ENCODE results near the gene PCDHB7. TPM values are rescaled to one million over a fixed set of nuclear protein-coding genes. Genes with fewer than 3 reads are reported as not detected.
"Not testable (repeated sequence)": the region's sequence is repeated elsewhere in the genome, so short reads cannot be mapped to it uniquely, and the experiment has no call there.

The PCDHB7 gene
- total RNA-seq, 1 donor from 2014 or later, result 0.40 TPM

DNA sequence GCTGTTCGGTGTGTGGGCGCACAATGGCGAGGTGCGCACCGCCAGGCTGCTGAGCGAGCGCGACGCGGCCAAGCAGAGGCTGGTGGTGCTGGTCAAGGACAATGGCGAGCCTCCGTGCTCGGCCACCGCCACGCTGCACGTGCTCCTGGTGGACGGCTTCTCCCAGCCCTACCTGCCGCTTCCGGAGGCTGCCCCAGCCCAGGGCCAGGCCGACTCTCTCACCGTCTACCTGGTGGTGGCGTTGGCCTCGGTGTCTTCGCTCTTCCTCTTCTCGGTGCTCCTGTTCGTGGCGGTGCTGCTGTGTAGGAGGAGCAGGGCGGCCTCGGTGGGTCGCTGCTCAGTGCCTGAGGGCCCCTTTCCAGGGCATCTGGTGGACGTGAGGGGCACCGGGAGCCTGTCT, 7.4 kb downstream of the PCDHB7 start:
- not testable (repeated sequence) for DNase-seq (ENCODE audit: low read depth, low spot score)

DNA sequence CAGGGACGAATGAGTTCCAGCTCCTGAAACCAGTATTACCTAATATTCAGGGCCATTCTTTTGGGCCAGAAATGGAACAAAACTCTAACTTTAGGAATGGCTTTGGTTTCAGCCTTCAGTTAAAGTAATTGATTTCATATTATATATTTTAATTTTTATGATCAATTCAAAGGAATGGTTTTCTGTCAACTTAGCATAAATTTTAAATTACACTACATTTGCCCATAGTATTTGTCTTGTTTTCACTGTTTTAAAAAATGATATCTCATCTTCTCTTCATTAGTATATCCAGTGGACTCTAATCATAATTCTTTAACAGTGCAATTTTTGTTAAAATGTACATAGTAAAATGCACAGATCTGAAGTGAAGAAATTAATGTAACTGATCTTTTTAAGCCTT, 7.9 kb downstream of the PCDHB7 start:
- no peak for DNase-seq (ENCODE audit: low read depth, low spot score)

DNA sequence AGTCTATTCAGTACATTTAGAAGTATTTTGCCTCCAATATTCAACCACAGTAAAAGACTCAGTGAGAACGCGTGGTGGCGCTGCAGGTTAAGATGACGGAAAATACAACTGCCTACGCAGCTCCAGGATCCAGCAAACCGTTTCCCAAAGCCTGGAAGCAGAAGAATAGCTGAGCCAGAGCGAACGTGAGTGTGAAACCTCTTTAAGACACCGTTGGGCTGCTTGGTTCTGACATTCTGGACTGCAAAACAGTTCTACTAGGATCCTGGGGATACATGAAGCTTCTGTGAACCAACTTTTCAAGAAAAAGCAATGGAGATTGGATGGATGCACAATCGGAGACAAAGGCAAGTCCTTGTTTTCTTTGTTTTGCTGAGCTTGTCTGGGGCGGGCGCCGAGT, 9.8 kb downstream of the PCDHB7 start, which contains the start of gene PCDHB16:
Gene PCDHB16, plus strand, starts transcription at position 140 of the 400 bp plus-strand sequence. Its CDS starts 173 bp downstream, at position 313.
- no peak for DNase-seq (ENCODE audit: low read depth, low spot score)

DNA sequence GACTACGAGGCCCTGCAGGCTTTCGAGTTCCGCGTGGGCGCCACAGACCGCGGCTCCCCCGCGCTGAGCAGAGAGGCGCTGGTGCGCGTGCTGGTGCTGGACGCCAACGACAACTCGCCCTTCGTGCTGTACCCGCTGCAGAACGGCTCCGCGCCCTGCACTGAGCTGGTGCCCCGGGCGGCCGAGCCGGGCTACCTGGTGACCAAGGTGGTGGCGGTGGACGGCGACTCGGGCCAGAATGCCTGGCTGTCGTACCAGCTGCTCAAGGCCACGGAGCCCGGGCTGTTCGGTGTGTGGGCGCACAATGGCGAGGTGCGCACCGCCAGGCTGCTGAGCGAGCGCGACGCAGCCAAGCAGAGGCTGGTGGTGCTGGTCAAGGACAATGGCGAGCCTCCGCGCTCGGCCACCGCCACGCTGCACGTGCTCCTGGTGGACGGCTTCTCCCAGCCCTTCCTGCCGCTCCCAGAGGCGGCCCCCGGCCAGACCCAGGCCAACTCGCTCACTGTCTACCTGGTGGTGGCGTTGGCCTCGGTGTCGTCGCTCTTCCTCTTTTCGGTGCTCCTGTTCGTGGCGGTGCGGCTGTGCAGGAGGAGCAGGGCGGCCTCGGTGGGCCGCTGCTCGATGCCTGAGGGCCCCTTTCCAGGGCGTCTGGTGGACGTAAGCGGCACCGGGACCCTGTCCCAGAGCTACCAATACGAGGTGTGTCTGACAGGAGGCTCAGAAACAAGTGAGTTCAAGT, 11.8 kb downstream of the PCDHB7 start:
- not testable (repeated sequence) for DNase-seq (ENCODE audit: low read depth, low spot score)

DNA sequence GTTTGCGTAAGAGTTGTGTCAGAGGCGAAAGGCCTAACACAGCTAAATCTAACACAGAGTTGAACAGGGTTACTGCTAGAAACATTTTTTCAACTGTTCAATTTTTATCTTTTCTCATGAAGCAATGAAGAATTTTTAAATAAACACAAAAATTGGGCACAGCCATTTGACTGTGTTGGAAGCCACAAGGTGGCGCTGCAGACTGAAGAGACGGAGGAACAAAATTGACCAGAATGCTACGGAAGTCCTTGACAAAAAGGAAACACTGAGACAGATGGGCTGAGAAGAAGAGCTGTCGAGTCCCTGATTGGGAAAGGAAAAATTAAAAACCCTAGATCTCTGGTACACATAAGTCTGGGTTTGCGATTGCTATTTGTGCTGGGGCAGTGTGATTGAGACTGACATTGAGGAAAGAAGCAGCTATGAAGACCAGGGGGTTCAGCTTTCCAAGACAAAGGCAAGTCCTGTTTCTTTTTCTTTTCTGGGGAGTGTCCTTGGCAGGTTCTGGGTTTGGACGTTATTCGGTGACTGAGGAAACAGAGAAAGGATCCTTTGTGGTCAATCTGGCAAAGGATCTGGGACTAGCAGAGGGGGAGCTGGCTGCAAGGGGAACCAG, 14.6 kb downstream of the PCDHB7 start, which contains the start of gene PCDHB9:
Gene PCDHB9, plus strand, starts transcription at position 265 of the 616 bp plus-strand sequence. Its CDS starts 158 bp downstream, at position 423.
- no peak for DNase-seq (ENCODE audit: low read depth, low spot score)

DNA sequence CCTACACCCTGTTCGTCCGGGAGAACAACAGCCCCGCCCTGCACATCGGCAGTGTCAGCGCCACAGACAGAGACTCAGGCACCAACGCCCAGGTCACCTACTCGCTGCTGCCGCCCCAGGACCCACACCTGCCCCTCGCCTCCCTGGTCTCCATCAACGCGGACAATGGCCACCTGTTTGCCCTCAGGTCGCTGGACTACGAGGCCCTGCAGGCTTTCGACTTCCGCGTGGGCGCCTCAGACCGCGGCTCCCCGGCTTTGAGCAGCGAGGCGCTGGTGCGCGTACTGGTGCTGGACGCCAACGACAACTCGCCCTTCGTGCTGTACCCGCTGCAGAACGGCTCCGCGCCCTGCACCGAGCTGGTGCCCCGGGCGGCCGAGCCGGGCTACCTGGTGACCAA, 16.2 kb downstream of the PCDHB7 start:
- DNase-seq (ENCODE audit: low read depth, low spot score), result not testable (repeated sequence)

DNA sequence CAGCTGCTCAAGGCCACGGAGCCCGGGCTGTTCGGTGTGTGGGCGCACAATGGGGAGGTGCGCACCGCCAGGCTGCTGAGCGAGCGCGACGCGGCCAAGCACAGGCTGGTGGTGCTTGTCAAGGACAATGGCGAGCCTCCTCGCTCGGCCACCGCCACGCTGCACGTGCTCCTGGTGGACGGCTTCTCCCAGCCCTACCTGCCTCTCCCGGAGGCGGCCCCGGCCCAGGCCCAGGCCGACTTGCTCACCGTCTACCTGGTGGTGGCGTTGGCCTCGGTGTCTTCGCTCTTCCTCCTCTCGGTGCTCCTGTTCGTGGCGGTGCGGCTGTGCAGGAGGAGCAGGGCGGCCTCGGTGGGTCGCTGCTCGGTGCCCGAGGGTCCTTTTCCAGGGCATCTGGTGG, 16.7 kb downstream of the PCDHB7 start:
- not testable (repeated sequence) for DNase-seq (ENCODE audit: low read depth, low spot score)

DNA sequence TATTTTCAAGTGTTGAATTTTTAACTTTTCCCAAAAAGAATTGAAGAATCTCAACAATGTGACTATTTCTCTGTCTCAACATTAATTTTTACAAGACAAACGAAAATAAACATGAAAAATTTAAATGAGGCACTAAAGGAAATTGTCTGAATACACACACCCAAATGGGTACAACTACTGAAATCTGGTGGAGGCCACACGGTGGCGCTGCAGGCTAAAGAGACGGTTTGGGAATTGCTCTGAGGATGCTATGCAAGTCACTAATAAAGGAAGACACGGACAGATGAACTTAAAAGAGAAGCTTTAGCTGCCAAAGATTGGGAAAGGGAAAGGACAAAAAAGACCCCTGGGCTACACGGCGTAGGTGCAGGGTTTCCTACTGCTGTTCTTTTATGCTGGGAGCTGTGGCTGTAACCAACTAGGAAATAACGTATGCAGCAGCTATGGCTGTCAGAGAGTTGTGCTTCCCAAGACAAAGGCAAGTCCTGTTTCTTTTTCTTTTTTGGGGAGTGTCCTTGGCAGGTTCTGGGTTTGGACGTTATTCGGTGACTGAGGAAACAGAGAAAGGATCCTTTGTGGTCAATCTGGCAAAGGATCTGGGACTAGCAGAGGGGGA, 19.8 kb downstream of the PCDHB7 start, which contains the start of gene PCDHB10:
Gene PCDHB10, plus strand, starts transcription at position 244 of the 616 bp plus-strand sequence. Its CDS starts 200 bp downstream, at position 444.
- no peak for DNase-seq (ENCODE audit: low read depth, low spot score)

DNA sequence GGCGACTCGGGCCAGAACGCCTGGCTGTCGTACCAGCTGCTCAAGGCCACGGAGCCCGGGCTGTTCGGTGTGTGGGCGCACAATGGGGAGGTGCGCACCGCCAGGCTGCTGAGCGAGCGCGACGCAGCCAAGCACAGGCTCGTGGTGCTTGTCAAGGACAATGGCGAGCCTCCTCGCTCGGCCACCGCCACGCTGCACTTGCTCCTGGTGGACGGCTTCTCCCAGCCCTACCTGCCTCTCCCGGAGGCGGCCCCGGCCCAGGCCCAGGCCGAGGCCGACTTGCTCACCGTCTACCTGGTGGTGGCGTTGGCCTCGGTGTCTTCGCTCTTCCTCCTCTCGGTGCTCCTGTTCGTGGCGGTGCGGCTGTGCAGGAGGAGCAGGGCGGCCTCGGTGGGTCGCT, 21.9 kb downstream of the PCDHB7 start:
- not testable (repeated sequence) for DNase-seq (ENCODE audit: low read depth, low spot score)

DNA sequence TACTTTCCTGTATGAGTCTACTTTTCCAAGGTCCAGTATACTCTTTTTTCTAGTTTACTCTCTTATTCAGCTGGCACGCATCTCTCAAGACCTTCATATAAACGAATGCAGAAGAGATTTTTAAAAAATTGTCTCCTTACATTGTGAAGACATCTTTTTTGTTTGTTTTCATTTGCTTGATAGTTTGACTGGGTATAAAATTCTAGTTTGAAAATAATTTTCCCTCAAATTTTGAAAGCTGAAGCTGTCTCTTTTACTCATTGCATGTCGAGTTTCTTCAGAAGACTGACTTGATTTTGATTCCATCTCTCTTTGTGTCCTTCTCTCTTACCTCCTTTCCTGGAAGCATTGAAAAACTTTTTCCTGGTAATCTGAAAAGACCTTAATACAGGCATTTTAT, 23.9 kb downstream of the PCDHB7 start:
- no peak for DNase-seq (ENCODE audit: low read depth, low spot score)

DNA sequence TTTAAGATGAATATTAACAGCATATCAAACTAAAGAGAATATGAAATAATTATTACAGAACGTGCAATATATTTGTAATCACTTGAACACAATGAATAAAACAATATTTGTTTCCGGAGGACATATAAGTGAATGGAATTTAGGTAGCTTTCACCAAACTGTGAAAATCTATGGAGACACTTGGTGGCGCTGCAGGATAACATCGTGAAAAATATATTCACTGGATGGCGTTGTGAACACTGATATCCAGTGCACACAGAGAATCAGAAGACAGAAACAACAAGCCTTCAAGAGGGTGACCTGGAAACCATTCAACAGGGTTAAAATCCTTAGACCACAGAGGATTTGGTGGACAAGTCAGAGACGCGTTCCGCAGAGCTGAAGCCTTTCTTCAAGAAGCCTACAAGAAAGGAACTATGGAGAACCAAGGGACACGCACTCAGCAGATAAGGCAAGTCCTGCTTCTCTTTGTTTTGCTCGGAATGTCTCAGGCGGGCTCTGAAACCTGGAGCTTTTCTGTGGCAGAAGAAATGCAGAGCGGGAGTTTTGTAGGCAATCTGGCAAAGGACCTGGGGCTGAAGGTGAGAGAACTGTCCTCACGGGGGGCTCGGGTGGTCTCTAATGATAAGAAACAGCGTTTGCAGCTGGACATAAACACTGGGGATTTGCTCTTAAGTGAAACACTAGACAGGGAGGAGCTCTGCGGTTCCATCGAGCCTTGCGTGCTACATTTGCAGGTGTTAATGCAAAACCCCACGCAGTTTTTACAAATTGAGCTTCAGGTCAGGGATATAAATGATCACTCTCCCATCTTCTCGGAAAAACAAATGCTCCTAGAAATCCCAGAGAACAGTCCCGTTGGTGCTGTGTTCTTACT, 27.2 kb downstream of the PCDHB7 start, which contains the start of gene PCDHB11:
Gene PCDHB11, plus strand, starts transcription at position 269 of the 877 bp plus-strand sequence. Its CDS starts 148 bp downstream, at position 417.
- DNase-seq (ENCODE audit: low read depth, low spot score), result no peak

DNA sequence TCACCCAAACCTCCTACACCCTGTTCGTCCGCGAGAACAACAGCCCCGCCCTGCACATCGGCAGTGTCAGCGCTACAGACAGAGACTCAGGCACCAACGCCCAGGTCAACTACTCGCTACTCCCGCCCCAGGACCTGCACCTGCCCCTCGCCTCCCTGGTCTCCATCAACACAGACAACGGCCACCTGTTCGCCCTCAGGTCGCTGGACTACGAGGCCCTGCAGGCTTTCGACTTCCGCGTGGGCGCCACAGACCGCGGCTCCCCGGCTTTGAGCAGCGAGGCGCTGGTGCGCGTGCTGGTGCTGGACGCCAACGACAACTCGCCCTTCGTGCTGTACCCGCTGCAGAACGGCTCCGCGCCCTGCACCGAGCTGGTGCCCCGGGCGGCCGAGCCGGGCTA, 28.7 kb downstream of the PCDHB7 start:
- DNase-seq (ENCODE audit: low read depth, low spot score), result not testable (repeated sequence)

DNA sequence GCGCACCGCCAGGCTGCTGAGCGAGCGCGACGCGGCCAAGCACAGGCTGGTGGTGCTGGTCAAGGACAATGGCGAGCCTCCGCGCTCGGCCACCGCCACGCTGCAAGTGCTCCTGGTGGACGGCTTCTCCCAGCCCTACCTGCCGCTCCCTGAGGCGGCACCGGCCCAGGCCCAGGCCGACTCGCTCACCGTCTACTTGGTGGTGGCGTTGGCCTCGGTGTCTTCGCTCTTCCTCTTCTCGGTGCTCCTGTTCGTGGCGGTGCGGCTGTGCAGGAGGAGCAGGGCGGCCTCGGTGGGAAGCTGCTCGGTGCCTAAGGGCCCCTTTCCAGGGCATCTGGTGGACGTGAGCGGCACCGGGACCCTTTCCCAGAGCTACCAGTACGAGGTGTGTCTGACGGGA, 29.2 kb downstream of the PCDHB7 start:
- DNase-seq (ENCODE audit: low read depth, low spot score), result not testable (repeated sequence)

DNA sequence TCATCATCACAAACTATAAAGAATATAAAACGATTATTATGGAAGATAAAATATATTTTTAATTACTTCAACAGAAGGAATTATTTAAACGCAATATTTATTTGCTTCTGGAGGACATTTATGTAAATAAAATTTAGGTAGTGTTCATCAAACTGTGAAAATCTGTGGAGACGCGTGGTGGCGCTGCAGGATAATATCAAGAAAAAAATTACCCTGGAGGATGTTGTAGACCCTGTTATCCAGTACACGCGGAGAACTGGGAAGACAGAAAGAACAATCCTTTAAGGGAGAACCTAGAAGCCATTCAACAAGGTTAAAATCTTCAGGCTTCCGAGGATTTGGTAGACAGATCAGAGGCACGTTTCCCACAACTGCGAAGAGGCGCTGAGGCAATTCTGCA, 36.0 kb downstream of the PCDHB7 start, which contains the start of gene PCDHB12:
Gene PCDHB12, plus strand, starts transcription at position 242 of the 400 bp plus-strand sequence. CDS start 189 bp downstream, outside the sequence.
- DNase-seq (ENCODE audit: low read depth, low spot score), result no peak

DNA sequence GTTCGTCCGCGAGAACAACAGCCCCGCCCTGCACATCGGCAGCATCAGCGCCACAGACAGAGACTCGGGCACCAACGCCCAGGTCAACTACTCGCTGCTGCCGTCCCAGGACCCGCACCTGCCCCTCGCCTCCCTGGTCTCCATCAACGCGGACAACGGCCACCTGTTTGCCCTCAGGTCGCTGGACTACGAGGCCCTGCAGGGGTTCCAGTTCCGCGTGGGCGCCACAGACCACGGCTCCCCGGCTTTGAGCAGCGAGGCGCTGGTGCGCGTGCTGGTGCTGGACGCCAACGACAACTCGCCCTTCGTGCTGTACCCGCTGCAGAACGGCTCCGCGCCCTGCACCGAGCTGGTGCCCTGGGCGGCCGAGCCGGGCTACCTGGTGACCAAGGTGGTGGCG, 37.8 kb downstream of the PCDHB7 start:
- DNase-seq (ENCODE audit: low read depth, low spot score), result not testable (repeated sequence)

DNA sequence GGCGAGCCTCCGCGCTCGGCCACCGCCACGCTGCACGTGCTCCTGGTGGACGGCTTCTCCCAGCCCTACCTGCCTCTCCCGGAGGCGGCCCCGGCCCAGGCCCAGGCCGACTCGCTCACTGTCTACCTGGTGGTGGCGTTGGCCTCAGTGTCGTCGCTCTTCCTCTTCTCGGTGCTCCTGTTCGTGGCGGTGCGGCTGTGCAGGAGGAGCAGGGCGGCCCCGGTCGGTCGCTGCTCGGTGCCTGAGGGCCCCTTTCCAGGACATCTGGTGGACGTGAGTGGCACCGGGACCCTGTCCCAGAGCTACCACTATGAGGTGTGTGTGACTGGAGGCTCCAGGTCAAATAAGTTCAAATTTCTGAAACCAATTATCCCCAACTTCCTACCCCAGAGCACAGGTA, 38.4 kb downstream of the PCDHB7 start:
- DNase-seq (ENCODE audit: low read depth, low spot score), result not testable (repeated sequence)

DNA sequence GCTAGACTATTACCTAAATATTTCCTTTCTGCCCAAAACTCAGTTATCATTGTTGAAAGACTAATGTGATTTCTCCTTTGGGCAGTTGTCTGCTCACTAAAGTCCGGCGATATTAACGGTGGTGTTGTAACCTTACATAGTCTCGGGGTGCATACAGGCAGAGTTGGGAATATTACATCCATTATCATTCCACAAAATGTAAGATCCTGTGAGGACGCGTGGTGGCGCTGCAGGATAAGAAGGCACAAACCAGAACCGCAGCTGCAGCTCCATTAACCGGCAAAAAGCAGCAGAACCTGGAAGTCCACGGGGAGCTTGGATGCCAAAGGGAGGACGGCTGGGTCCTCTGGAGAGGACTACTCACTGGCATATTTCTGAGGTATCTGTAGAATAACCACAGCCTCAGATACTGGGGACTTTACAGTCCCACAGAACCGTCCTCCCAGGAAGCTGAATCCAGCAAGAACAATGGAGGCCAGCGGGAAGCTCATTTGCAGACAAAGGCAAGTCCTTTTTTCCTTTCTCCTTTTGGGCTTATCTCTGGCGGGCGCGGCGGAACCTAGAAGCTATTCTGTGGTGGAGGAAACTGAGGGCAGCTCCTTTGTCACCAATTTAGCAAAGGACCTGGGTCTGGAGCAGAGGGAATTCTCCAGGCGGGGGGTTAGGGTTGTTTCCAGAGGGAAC, 41.4 kb downstream of the PCDHB7 start, which contains the start of gene PCDHB13:
Gene PCDHB13, plus strand, starts transcription at position 264 of the 684 bp plus-strand sequence. Its CDS starts 205 bp downstream, at position 469.
- DNase-seq (ENCODE audit: low read depth, low spot score), result not testable (repeated sequence)

DNA sequence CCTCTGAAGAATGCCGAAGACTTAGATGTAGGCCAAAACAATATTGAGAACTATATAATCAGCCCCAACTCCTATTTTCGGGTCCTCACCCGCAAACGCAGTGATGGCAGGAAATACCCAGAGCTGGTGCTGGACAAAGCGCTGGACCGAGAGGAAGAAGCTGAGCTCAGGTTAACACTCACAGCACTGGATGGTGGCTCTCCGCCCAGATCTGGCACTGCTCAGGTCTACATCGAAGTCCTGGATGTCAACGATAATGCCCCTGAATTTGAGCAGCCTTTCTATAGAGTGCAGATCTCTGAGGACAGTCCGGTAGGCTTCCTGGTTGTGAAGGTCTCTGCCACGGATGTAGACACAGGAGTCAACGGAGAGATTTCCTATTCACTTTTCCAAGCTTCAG, 42.1 kb downstream of the PCDHB7 start:
- DNase-seq (ENCODE audit: low read depth, low spot score), result not testable (repeated sequence)

DNA sequence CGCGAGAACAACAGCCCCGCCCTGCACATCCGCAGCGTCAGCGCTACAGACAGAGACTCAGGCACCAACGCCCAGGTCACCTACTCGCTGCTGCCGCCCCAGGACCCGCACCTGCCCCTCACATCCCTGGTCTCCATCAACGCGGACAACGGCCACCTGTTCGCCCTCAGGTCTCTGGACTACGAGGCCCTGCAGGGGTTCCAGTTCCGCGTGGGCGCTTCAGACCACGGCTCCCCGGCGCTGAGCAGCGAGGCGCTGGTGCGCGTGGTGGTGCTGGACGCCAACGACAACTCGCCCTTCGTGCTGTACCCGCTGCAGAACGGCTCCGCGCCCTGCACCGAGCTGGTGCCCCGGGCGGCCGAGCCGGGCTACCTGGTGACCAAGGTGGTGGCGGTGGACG, 43.1 kb downstream of the PCDHB7 start:
- DNase-seq (ENCODE audit: low read depth, low spot score), result not testable (repeated sequence)

DNA sequence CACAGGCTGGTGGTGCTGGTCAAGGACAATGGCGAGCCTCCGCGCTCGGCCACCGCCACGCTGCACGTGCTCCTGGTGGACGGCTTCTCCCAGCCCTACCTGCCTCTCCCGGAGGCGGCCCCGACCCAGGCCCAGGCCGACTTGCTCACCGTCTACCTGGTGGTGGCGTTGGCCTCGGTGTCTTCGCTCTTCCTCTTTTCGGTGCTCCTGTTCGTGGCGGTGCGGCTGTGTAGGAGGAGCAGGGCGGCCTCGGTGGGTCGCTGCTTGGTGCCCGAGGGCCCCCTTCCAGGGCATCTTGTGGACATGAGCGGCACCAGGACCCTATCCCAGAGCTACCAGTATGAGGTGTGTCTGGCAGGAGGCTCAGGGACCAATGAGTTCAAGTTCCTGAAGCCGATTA, 43.6 kb downstream of the PCDHB7 start:
- not testable (repeated sequence) for DNase-seq (ENCODE audit: low read depth, low spot score)
